Neural crest cell (in vitro differentiated cells): ENCODE measurements around the gene NKG7. TPM values are rescaled to one million over a fixed set of nuclear protein-coding genes. Genes with fewer than 3 reads are reported as not detected.
"Not testable (repeated sequence)": the region's sequence is repeated elsewhere in the genome, so short reads cannot be mapped to it uniquely, and the experiment has no call there.

Source experiments
- DNase-seq: peaks from one replicate; pipeline ENCODE4 v3.0.0; 2021; ENCODE audit warnings: low read depth, mixed read lengths, low spot score
- H3K27ac Mint-ChIP-seq: one replicate; pipeline ENCODE4 v1.8.0; 2021; ENCODE audit warnings: mild to moderate bottlenecking, mixed read lengths; ENCODE audit not compliant: unreplicated experiment
- H3K27me3 Mint-ChIP-seq: 2 replicates; pipeline ENCODE4 v1.8.0; 2021; ENCODE audit warnings: low read depth, mild to moderate bottlenecking, mixed read lengths
- H3K36me3 Mint-ChIP-seq: 2 replicates; pipeline ENCODE4 v1.8.0; 2021; ENCODE audit warnings: low read depth, mild to moderate bottlenecking, mixed read lengths
- H3K4me1 Mint-ChIP-seq: 2 replicates; pipeline ENCODE4 v1.8.0; 2021; ENCODE audit warnings: mixed read lengths
- H3K4me3 Mint-ChIP-seq: one replicate; pipeline ENCODE4 v1.8.0; 2021; ENCODE audit warnings: mild to moderate bottlenecking, mixed read lengths
- H3K9me3 Mint-ChIP-seq: 2 replicates; pipeline ENCODE4 v1.8.0; 2021; ENCODE audit warnings: mixed read lengths
- total RNA-seq: library from RNA; stranded (reverse); gene quantifications from 2 replicates; pipeline ENCODE4 v1.2.1, GENCODE V29; 2021
- TF ChIP-seq, protein P1 (sequence below): fragments of 200-600 bp; sonication (generic); conservative IDR thresholded peaks from 2 replicates; pipeline ENCODE4 v1.5.0; 2021; ENCODE audit warnings: antibody characterized with exemption, mild to moderate bottlenecking

The NKG7 gene
- total RNA-seq, 1 donor from 2014 or later, result not detected

DNA sequence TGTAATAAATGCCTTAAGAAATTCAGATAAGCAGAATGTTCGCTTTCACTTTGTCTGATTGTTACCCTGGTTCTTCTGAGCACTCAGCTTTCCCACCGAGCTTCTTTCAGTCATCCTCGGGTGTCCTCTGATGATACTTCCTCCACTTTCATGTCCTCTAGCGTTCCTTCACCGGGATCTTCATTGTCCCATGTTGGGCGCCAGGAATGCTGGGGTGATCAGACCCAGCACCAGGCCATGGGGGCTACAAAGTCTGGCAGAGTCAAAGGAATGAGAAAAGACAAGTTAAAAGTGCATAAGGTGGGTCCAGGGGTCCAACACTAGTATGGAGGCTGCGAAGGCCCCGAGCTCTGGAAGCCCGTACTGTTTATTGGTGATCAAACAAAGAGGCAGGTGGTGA, 29.7 kb upstream of the NKG7 start:
- TF ChIP-seq, protein P1, sequence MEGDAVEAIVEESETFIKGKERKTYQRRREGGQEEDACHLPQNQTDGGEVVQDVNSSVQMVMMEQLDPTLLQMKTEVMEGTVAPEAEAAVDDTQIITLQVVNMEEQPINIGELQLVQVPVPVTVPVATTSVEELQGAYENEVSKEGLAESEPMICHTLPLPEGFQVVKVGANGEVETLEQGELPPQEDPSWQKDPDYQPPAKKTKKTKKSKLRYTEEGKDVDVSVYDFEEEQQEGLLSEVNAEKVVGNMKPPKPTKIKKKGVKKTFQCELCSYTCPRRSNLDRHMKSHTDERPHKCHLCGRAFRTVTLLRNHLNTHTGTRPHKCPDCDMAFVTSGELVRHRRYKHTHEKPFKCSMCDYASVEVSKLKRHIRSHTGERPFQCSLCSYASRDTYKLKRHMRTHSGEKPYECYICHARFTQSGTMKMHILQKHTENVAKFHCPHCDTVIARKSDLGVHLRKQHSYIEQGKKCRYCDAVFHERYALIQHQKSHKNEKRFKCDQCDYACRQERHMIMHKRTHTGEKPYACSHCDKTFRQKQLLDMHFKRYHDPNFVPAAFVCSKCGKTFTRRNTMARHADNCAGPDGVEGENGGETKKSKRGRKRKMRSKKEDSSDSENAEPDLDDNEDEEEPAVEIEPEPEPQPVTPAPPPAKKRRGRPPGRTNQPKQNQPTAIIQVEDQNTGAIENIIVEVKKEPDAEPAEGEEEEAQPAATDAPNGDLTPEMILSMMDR, result no peak
- Mint-ChIP-seq H3K36me3 (peaks cover 17% of the 10 kb centered on the region), H3K4me3 (no peak overlapping the region), H3K27ac (no peak overlapping the region), H3K27me3 (no peaks in the 10 kb centered on the region), H3K4me1 (peaks cover 5% of the 10 kb centered on the region), H3K9me3 (peaks cover 18% of the 10 kb centered on the region)
- no peak for DNase-seq

DNA sequence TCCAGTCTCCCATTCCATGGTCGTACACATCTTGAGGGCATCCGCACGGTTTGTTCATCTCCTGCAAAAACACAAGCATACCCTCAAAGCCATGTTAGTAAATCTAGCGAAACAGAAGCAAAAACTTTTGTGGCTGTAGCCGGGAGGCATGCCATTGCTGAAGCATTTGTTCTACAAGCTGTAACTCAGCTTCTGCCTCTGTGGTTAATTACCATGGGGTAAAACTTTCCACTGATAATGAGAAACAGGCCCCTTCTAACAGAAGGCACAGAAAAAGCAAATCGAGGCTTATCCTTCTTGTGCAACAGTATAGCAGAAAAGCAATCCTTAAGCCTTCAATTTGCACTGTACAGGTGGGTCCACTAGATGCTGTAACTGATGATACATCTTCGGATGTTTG, 27.5 kb upstream of the NKG7 start:
- Mint-ChIP-seq H3K36me3 (peaks cover 17% of the 10 kb centered on the region), H3K9me3 (peaks cover 18% of the 10 kb centered on the region), H3K4me1 (peaks cover 10% of the 10 kb centered on the region)
- not testable (repeated sequence) for H3K27ac Mint-ChIP-seq, H3K4me3 Mint-ChIP-seq, H3K27me3 Mint-ChIP-seq, DNase-seq

DNA sequence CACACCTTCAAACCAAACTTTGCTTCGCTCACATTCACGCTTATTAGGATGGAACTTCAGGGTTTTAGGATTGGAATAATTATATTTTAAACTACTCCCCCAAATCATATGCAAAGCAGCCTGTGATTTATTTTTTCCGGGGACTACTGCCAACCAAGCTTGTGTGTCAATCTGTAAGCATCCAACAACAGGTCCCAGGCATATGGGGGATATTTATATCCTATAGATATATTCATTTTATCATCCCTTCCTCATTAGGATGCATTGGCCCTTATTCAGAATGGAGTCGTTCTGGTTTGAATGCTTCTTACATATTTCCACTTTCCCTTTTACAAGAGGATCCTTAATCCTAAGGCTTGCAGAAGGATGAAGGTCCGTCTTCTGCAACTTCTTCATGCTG, 26.8 kb upstream of the NKG7 start:
- TF ChIP-seq, protein P1, result no peak
- Mint-ChIP-seq H3K4me1 (peaks cover 17% of the 10 kb centered on the region), H3K36me3 (peaks cover 17% of the 10 kb centered on the region), H3K27ac (no peak overlapping the region), H3K4me3 (no peak overlapping the region), H3K27me3 (no peaks in the 10 kb centered on the region), H3K9me3 (peaks cover 18% of the 10 kb centered on the region)
- DNase-seq, result no peak

DNA sequence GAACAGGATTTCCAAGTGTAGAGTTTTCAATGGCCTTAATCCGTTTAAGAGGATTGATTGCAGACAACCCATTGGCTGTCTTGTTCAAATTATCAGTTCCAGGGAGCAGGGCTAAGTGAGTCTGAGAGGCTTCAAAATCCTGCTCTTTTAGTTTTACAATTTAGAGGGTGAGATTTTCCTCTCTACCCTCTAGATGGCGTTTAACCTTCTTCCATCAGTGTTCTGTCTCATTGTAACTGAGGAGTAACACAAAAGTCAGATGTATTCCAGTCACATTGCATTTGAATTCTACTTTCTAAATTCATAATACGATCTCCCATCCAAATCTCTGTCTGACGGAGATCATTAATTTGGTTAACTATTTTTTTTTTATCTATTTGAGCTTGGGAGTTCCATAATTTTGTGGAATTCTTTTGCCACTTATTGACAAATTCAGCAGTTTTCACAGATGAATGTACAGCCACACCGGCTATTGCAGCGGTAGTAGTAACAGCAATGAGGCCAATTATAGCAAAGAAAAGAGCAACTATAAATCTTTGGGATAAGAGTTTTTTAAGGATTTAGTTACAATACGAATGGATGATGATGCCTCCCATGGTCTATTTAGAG, 25.7 kb upstream of the NKG7 start:
- peaks cover 17% of the 10 kb centered on the region for H3K9me3 Mint-ChIP-seq
- peaks cover 11% of the 10 kb centered on the region for H3K36me3 Mint-ChIP-seq
- TF ChIP-seq, protein P1, result peak; percentile 61
- no peaks in the 10 kb centered on the region for H3K27me3 Mint-ChIP-seq
- DNase-seq, result no peak
- no peak overlapping the region for H3K27ac Mint-ChIP-seq
- peak overlapping the region; percentile 66 for H3K4me3 Mint-ChIP-seq
- H3K4me1 Mint-ChIP-seq, result peaks cover 23% of the 10 kb centered on the region

DNA sequence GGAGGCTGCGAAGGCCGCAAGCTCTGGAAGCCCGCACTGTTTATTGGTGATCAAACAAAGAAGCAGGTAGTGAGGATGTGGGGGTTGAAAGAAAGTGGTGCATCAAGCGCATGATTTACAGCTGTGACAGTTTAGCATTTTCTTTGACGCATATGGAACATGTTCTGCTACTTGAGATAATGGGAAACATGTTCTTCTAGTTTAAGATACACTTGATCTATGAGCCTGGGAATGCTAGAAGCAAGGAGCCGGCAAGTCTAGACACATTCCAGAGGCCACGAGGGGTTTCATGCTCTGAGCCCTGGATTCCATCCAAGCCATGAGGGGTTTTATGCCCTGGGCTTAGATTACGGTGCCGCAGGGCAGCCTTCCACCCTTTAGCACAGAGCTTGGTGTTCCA, 25.0 kb upstream of the NKG7 start:
- H3K27ac Mint-ChIP-seq, H3K36me3 Mint-ChIP-seq, DNase-seq, H3K27me3 Mint-ChIP-seq: not testable (repeated sequence)
- H3K4me1 Mint-ChIP-seq, result peaks cover 26% of the 10 kb centered on the region
- peak overlapping the region; percentile 61 for H3K4me3 Mint-ChIP-seq
- peaks cover 14% of the 10 kb centered on the region for H3K9me3 Mint-ChIP-seq

DNA sequence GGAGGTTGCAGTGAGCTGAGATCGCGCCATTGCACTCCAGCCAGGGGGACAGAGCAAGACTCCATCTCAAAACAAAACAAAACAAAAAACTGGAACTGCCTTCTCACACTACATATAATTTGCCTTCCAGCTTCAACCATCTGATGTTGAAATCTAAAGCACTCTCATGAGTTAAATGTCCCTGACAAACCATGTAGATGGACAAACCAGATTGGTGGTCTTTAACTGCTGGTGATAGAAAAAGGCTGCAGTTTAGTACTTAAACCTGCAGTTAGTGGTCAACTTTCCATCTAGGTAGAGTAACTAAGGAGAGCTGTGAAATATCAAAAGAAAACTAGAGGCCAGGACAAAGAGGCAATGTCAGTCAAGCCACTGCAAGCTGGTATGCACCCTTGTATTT, 23.7 kb upstream of the NKG7 start:
- no peak for DNase-seq
- peak overlapping the region; percentile 59 for H3K4me3 Mint-ChIP-seq
- H3K36me3 Mint-ChIP-seq, result no peaks in the 10 kb centered on the region
- no peaks in the 10 kb centered on the region for H3K27me3 Mint-ChIP-seq
- peaks cover 30% of the 10 kb centered on the region for H3K4me1 Mint-ChIP-seq
- TF ChIP-seq, protein P1, result no peak
- no peak overlapping the region for H3K27ac Mint-ChIP-seq
- peaks cover 6% of the 10 kb centered on the region for H3K9me3 Mint-ChIP-seq
